Neutrophil (primary cell): ENCODE results near the gene CYSRT1.
"Not testable (repeated sequence)": the region's sequence is repeated elsewhere in the genome, so short reads cannot be mapped to it uniquely, and the experiment has no call there.

Experiments
- H3K27ac ChIP-seq: fragments of 200-600 bp; sonication (generic); 2 replicates; pipeline ENCODE4 v1.5.1; 2016; ENCODE audit warnings: mild to moderate bottlenecking, moderate library complexity
- H3K27me3 ChIP-seq: fragments of 200-600 bp; sonication (generic); 2 replicates; pipeline ENCODE4 v1.6.0; 2016; ENCODE audit warnings: mild to moderate bottlenecking
- H3K36me3 ChIP-seq: fragments of 200-600 bp; sonication (generic); 2 replicates; pipeline ENCODE4 v1.5.1; 2017
- H3K4me1 ChIP-seq, 2 experiments: fragments of 200-600 bp in 1 of 2; sonication (generic) in 1 of 2; 1 replicate in 1 of 2; 2 replicates in 1 of 2; pipeline versions ENCODE4 v1.5.1 to v1.6.1; 2013 to 2016; ENCODE audit warnings: low read depth in 1 of 2, low read length in 1 of 2, mild to moderate bottlenecking in 1 of 2, moderate library complexity in 1 of 2; ENCODE audit not compliant: control insufficient read depth in 1 of 2, insufficient read depth in 1 of 2
- H3K4me3 ChIP-seq, 2 experiments: fragments of 200-600 bp in 1 of 2; sonication (generic) in 1 of 2; 1 replicate in 1 of 2; 2 replicates in 1 of 2; pipeline ENCODE4 v1.5.1; 2013 to 2016; ENCODE audit warnings: low read depth in 1 of 2, low read length in 1 of 2, mild to moderate bottlenecking in 1 of 2, moderate library complexity in 1 of 2
- H3K9me3 ChIP-seq: fragments of 200-600 bp; sonication (generic); 2 replicates; pipeline ENCODE4 v1.5.1; 2016
- CTCF ChIP-seq: fragments of 200-600 bp; sonication (generic); IDR thresholded peaks from 2 replicates; pipeline ENCODE4 v1.5.1; 2016; ENCODE audit warnings: antibody characterized with exemption

Gene CYSRT1

GRCh38 chr9:137253717-137254623 is 29.0 kb downstream of the CYSRT1 start:
- H3K27ac ChIP-seq, result no peak overlapping the region
- H3K4me3 ChIP-seq, result peak overlapping the region; percentile 93 to 99
- peaks cover 15% of the 10 kb centered on the region for H3K36me3 ChIP-seq
- H3K4me1 ChIP-seq, result peaks cover 24 to 27% of the 10 kb centered on the region in 2 experiments
- no peaks in the 10 kb centered on the region for H3K27me3 ChIP-seq
- H3K9me3 ChIP-seq, result no peaks in the 10 kb centered on the region
- no peak for TF ChIP-seq CTCF

GRCh38 chr9:137254624-137255447 is 29.9 kb downstream of the CYSRT1 start, which contains the start of gene NELFB:
Gene NELFB, plus strand, starts transcription at chr9:137255327.
- peak within 1 kb of the TSS; percentile 73 for H3K27ac ChIP-seq
- no peaks in the 10 kb centered on the region for H3K9me3 ChIP-seq
- TF ChIP-seq CTCF, result peak; percentile 52
- peak within 1 kb of the TSS; percentile 93 to 99 for H3K4me3 ChIP-seq
- H3K27me3 ChIP-seq, result no peaks in the 10 kb centered on the region
- H3K4me1 ChIP-seq, result peaks cover 24 to 27% of the 10 kb centered on the region in 2 experiments
- peaks cover 18% of the 10 kb centered on the region for H3K36me3 ChIP-seq

DNA sequence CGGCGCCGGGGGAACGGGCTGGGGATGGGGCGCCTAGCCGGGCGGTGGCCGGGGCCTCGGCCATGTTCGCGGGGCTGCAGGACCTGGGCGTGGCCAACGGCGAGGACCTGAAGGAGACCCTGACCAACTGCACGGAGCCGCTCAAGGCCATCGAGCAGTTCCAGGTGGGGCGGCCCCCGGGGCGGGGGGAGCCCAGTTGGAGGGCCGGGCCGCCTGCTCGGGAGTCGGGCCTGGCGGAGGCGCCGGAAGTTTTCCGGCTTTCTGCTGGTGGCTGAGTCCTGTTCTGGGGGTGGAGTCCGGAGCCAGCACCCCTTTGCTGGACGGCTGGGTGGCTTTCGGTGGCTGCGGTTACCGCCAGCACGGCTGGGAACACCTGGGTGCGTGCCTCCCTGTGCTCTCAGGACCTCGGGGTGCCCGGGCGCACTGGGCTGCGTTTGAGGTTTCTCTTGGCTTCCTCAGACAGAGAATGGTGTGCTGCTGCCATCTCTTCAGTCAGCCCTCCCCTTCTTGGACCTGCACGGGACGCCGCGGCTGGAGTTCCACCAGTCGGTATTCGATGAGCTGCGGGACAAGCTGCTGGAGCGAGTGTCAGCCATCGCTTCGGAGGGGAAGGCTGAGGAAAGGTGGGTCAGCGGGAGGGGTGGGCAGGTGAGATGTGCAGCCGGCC is 30.6 kb downstream of the CYSRT1 start:
- H3K36me3 ChIP-seq, result peaks cover 18% of the 10 kb centered on the region
- H3K4me3 ChIP-seq, result peak overlapping the region; percentile 93 to 99
- H3K9me3 ChIP-seq, result no peaks in the 10 kb centered on the region
- peak overlapping the region; percentile 73 for H3K27ac ChIP-seq
- H3K4me1 ChIP-seq, result peaks cover 24 to 27% of the 10 kb centered on the region in 2 experiments
- no peaks in the 10 kb centered on the region for H3K27me3 ChIP-seq
- TF ChIP-seq CTCF, result no peak

DNA sequence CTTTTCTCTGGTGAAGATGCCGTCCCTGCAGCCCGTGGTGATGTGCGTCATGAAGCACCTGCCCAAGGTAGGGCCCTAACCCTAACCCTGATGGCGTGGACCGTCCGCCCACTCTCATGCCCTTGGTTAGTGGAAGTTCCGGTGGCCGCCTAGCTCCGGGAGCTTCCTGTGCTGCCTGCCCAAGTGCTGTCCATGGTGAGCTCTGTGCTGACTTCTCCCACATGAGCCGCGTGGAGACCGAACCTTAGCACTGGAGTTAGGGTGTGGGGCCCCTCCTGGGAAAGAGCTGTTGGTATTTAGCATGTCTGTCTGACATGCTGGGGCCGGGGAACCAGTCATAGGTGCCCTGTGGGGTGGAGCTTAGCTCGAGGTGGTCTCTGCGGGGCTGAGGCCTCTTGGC is 31.4 kb downstream of the CYSRT1 start:
- peaks cover 18% of the 10 kb centered on the region for H3K36me3 ChIP-seq
- H3K4me3 ChIP-seq, result peak overlapping the region; percentile 93 to 99
- TF ChIP-seq CTCF, result no peak
- no peak overlapping the region for H3K27ac ChIP-seq
- peaks cover 24 to 27% of the 10 kb centered on the region in 2 experiments for H3K4me1 ChIP-seq
- H3K27me3 ChIP-seq, result no peaks in the 10 kb centered on the region
- no peaks in the 10 kb centered on the region for H3K9me3 ChIP-seq

DNA sequence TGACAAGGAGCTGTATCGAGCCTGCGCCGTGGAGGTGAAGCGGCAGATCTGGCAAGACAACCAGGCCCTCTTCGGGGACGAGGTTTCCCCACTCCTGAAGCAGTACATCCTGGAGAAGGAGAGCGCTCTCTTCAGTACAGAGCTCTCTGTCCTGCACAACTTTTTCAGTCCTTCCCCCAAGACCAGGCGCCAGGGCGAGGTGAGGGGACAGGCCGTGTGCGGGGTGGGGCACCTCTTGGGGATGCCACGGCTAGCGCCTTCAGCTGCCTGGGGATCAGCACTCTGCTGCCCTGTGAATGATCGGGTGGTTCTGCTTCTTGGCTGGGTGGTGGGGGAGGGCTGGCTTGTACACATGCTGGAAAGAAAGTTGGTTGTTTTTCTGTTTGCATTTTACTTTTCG is 31.9 kb downstream of the CYSRT1 start:
- Histone ChIP-seq H3K27ac (no peak overlapping the region), H3K27me3 (no peaks in the 10 kb centered on the region), H3K4me1 (peaks cover 24 to 27% of the 10 kb centered on the region in 2 experiments), H3K9me3 (no peaks in the 10 kb centered on the region), H3K36me3 (peaks cover 18% of the 10 kb centered on the region), H3K4me3 (peak overlapping the region in 1 of 2 experiments; percentile 99)
- TF ChIP-seq CTCF, result no peak

DNA sequence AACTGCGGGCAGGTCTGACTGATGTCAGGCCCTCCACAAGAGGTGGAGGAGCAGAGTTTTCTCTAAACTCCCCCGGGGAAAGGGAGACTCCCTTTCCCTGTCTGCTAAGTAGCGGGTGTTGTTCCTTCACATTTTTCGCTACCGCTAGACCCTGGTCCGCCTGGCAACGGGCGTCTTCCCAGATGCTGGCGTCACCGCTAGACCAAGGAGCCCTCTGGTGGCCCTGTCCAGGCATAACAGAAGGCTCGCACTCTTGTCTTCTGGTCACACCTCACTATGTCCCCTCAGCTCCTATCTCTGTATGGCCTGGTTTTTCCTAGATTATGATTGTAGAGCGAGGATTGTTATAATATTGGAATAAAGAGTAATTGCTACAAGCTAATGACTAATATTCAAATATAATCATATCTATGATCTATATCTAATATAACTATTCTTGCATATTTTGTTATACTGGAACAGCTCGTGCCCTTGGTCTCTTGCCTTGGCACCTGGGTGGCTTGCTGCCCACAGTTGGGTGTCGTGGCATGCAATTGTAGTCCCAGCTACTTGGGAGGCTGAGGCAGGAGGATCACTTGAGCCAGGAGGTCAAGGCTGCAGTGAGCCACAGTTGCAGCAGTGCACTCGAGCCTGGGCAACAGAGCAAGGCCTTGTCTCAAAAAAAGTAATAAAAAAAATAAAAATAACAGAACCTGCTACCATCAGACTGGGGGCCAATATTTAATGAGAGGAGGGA is 37.4 kb downstream of the CYSRT1 start:
- not testable (repeated sequence) for H3K27me3 ChIP-seq, H3K9me3 ChIP-seq, H3K4me3 ChIP-seq, H3K27ac ChIP-seq, H3K4me1 ChIP-seq
- H3K36me3 ChIP-seq, result peaks cover 48% of the 10 kb centered on the region
